Keratinocyte (primary cell): ENCODE results near the gene ADD2. TPM values are rescaled to one million over a fixed set of nuclear protein-coding genes. Genes with fewer than 3 reads are reported as not detected.

Source experiments
- DNase-seq: peaks from one replicate; pipeline ENCODE4 v3.0.0-alpha.2; 2011; ENCODE audit warnings: low read depth, missing footprints, low spot score
- FAIRE-seq: peaks from 2 replicates; lab custom pipeline; 2011; peaks lifted over from hg19 to GRCh38; lab: Jason Lieb, UNC
- H2AFZ ChIP-seq: 2 replicates; pipeline ENCODE4 v1.6.0; 2012; ENCODE audit warnings: low read length, control low read depth, inconsistent platforms; ENCODE audit not compliant: control insufficient read depth
- H3K27ac ChIP-seq: 2 replicates; pipeline ENCODE4 v1.5.1; 2011; ENCODE audit warnings: low read length; ENCODE audit not compliant: control insufficient read depth, insufficient read depth
- H3K27me3 ChIP-seq: 3 replicates; pipeline ENCODE4 v1.6.0; 2011; ENCODE audit warnings: low read length; ENCODE audit not compliant: control insufficient read depth, insufficient read depth; ENCODE audit errors: extremely low read depth
- H3K36me3 ChIP-seq, 2 experiments: 2 replicates in 1 of 2; 3 replicates in 1 of 2; pipeline ENCODE4 v1.5.1; 2011; ENCODE audit warnings: low read length in 2 of 2, mild to moderate bottlenecking in 1 of 2; ENCODE audit not compliant: control insufficient read depth in 2 of 2, insufficient read depth in 2 of 2; ENCODE audit errors: extremely low read depth in 1 of 2
- H3K4me1 ChIP-seq: 3 replicates; pipeline ENCODE4 v1.5.1; 2011; ENCODE audit warnings: low read length; ENCODE audit not compliant: control insufficient read depth, insufficient read depth; ENCODE audit errors: extremely low read depth
- H3K4me2 ChIP-seq: 3 replicates; pipeline ENCODE4 v1.6.0; 2011; ENCODE audit warnings: low read depth, low read length; ENCODE audit not compliant: control insufficient read depth, insufficient read depth; ENCODE audit errors: extremely low read depth
- H3K4me3 ChIP-seq, 3 experiments: fragments of 200-600 bp in 1 of 3; sonication (generic) in 1 of 3; 2 replicates in 2 of 3; 3 replicates in 1 of 3; pipeline ENCODE4 v1.5.1; 2011 to 2016; ENCODE audit warnings: low read length in 3 of 3, mild to moderate bottlenecking in 3 of 3, control low read depth in 2 of 3, inconsistent platforms in 1 of 3, low read depth in 1 of 3, mixed read lengths in 1 of 3, mixed run types in 1 of 3, moderate library complexity in 1 of 3; ENCODE audit not compliant: control insufficient read depth in 2 of 3, insufficient read depth in 2 of 3; ENCODE audit errors: extremely low read depth in 1 of 3
- H3K79me2 ChIP-seq: 2 replicates; pipeline ENCODE4 v1.6.0; 2012; ENCODE audit warnings: low read length; ENCODE audit not compliant: control insufficient read depth, insufficient read depth
- H3K9ac ChIP-seq: 3 replicates; pipeline ENCODE4 v1.6.0; 2011; ENCODE audit warnings: low read length; ENCODE audit not compliant: control insufficient read depth, insufficient read depth; ENCODE audit errors: extremely low read depth
- H3K9me1 ChIP-seq: 3 replicates; pipeline ENCODE4 v1.6.0; 2011; ENCODE audit warnings: low read length; ENCODE audit not compliant: control insufficient read depth, insufficient read depth; ENCODE audit errors: extremely low read depth
- H3K9me3 ChIP-seq: 2 replicates; pipeline ENCODE4 v1.5.1; 2012; ENCODE audit warnings: low read depth, low read length; ENCODE audit not compliant: control insufficient read depth
- H4K20me1 ChIP-seq: 3 replicates; pipeline ENCODE4 v1.6.0; 2011; ENCODE audit warnings: low read length; ENCODE audit not compliant: control insufficient read depth, insufficient read depth; ENCODE audit errors: extremely low read depth
- EZH2 ChIP-seq: IDR thresholded peaks from one replicate; pipeline ENCODE4 v1.6.1; 2012; ENCODE audit warnings: inconsistent platforms, mild to moderate bottlenecking, low read length, moderate library complexity
- dilution Hi-C: fragments of 300-500 bp; cut with MboI; formaldehyde crosslinking; loops from one replicate; pipeline ENCODE4 v1.7.0; 2020; ENCODE audit warnings: low sequenced_read_pairs; ENCODE audit not compliant: extremely low pct_ligation_motif_present
- polyA plus RNA-seq, 5 experiments: library from polyadenylated mRNA; depleted of rRNA in 3 of 5; stranded (reverse) in 3 of 5; stranded (forward) in 1 of 5; unstranded in 1 of 5; fragments of >200 nt; gene quantifications; 1 replicate in 1 of 5; 2 replicates in 3 of 5; 3 replicates in 1 of 5; pipeline versions ENCODE4 v1.2.1 to v1.2.3, GENCODE V29; 2011 to 2012; ENCODE audit warnings: missing spikeins in 2 of 5, low read depth in 1 of 5, low replicate concordance in 1 of 5
- TF ChIP-seq, protein P1 (sequence below), 3 experiments: IDR thresholded peaks in 1 of 3; conservative IDR thresholded peaks in 1 of 3; optimal IDR thresholded peaks in 1 of 3; 2 replicates in 2 of 3; 3 replicates in 1 of 3; pipeline versions ENCODE3 to v1.5.1; 2011; ENCODE audit warnings: low read length in 3 of 3, mild to moderate bottlenecking in 3 of 3, moderate library complexity in 2 of 3, control low read depth in 1 of 3, inconsistent platforms in 1 of 3; ENCODE audit not compliant: insufficient read depth in 2 of 3; ENCODE audit errors: extremely low read depth in 1 of 3

Gene ADD2
- polyA plus RNA-seq, 1 donor (not counting 4 experiments of a cell fraction or from before 2014, with no cell fraction given) = 0.05 TPM

- Histone ChIP-seq H2AFZ (no peak overlapping the region), H3K4me2 (no peak overlapping the region), H3K4me3 (no peak overlapping the region), H3K9ac (no peak overlapping the region), H3K79me2 (no peaks in the 10 kb centered on the region), H3K36me3 (no peaks in the 10 kb centered on the region), H3K27me3 (peaks cover 33% of the 10 kb centered on the region), H3K9me1 (no peaks in the 10 kb centered on the region), H3K9me3 (no peaks in the 10 kb centered on the region), H3K4me1 (no peaks in the 10 kb centered on the region), H4K20me1 (no peaks in the 10 kb centered on the region), H3K27ac (no peak overlapping the region)
- DNase-seq (no peak), FAIRE-seq (no peak)
- TF ChIP-seq, protein P1, sequence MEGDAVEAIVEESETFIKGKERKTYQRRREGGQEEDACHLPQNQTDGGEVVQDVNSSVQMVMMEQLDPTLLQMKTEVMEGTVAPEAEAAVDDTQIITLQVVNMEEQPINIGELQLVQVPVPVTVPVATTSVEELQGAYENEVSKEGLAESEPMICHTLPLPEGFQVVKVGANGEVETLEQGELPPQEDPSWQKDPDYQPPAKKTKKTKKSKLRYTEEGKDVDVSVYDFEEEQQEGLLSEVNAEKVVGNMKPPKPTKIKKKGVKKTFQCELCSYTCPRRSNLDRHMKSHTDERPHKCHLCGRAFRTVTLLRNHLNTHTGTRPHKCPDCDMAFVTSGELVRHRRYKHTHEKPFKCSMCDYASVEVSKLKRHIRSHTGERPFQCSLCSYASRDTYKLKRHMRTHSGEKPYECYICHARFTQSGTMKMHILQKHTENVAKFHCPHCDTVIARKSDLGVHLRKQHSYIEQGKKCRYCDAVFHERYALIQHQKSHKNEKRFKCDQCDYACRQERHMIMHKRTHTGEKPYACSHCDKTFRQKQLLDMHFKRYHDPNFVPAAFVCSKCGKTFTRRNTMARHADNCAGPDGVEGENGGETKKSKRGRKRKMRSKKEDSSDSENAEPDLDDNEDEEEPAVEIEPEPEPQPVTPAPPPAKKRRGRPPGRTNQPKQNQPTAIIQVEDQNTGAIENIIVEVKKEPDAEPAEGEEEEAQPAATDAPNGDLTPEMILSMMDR (optimal IDR thresholded peaks at IDR 0.05 in 1 of 3, IDR thresholded peaks at IDR 0.05 in 1 of 3, conservative IDR thresholded peaks at IDR 0.05 in 1 of 3; ENCODE audit: extremely low read depth in 1 of 3, insufficient read depth in 2 of 3, low read length in 3 of 3) = no peak
- no peak for TF ChIP-seq EZH2
- dilution Hi-C loops = no loop called here
Measured at GRCh38 chr2:70656421-70657010, 111.5 kb downstream of the ADD2 start.

GRCh38 chr2:70655786-70656185 is 112.2 kb downstream of the ADD2 start:
- Histone ChIP-seq H3K4me3 (no peak overlapping the region), H3K4me1 (no peaks in the 10 kb centered on the region), H3K4me2 (no peak overlapping the region), H4K20me1 (no peaks in the 10 kb centered on the region), H3K79me2 (no peaks in the 10 kb centered on the region), H2AFZ (no peak overlapping the region), H3K27ac (no peak overlapping the region), H3K36me3 (no peaks in the 10 kb centered on the region), H3K27me3 (peaks cover 33% of the 10 kb centered on the region), H3K9ac (no peak overlapping the region), H3K9me1 (no peaks in the 10 kb centered on the region), H3K9me3 (no peaks in the 10 kb centered on the region)
- FAIRE-seq (no peak), DNase-seq (no peak)
- dilution Hi-C loops = no loop called here
- TF ChIP-seq EZH2 = no peak
- TF ChIP-seq, protein P1 (optimal IDR thresholded peaks at IDR 0.05 in 1 of 3, IDR thresholded peaks at IDR 0.05 in 1 of 3, conservative IDR thresholded peaks at IDR 0.05 in 1 of 3; ENCODE audit: extremely low read depth in 1 of 3, insufficient read depth in 2 of 3, low read length in 3 of 3) = no peak
